Endothelial cell of umbilical vein (primary cell): ENCODE measurements around the gene RTCA. TPM values are rescaled to one million over a fixed set of nuclear protein-coding genes. Genes with fewer than 3 reads are reported as not detected.
"Not testable (repeated sequence)": the region's sequence is repeated elsewhere in the genome, so short reads cannot be mapped to it uniquely, and the experiment has no call there.

Experiments
- BruUV-seq: library from RNA; stranded (reverse); fragments of 400-500 nt; replicated peaks from 2 replicates; lab custom pipeline; 2021; lab: Mats Ljungman, UMichigan
- CTCF ChIA-PET: fragments of 300-600, 350-600 bp; sonication (Branson Sonifier 250); formaldehyde crosslinking; loops from one replicate; lab custom pipeline; 2021; ENCODE audit warnings: antibody characterized with exemption, inconsistent platforms; lab: Charles Lee
- POLR2A ChIA-PET: fragments of 300-600, 350-600 bp; sonication (Branson Sonifier 250); formaldehyde crosslinking; loops from one replicate; lab custom pipeline; 2021; ENCODE audit warnings: antibody characterized with exemption, inconsistent platforms; lab: Charles Lee
- DNase-seq: peaks from one replicate; pipeline ENCODE4 v3.0.0-alpha.2; 2011; ENCODE audit warnings: low read depth, low spot score
- FAIRE-seq: peaks from 2 replicates; lab custom pipeline; 2011; peaks lifted over from hg19 to GRCh38; lab: Jason Lieb, UNC
- H2AFZ ChIP-seq: 2 replicates; pipeline ENCODE4 v1.6.0; 2012; ENCODE audit warnings: low read depth, low read length, control low read depth, inconsistent platforms
- H3K27ac ChIP-seq: 2 replicates; pipeline ENCODE4 v1.5.1; 2011; ENCODE audit warnings: low read depth, mild to moderate bottlenecking, control low read depth, low read length, moderate library complexity; ENCODE audit not compliant: insufficient read depth
- H3K27me3 ChIP-seq, 2 experiments: 2 replicates each; pipeline versions ENCODE4 v1.6.0 to v1.6.1; 2011; ENCODE audit warnings: low read length in 2 of 2, mixed read lengths in 1 of 2; ENCODE audit not compliant: control insufficient read depth in 2 of 2, insufficient read depth in 2 of 2
- H3K36me3 ChIP-seq, 2 experiments: 2 replicates in 1 of 2; 3 replicates in 1 of 2; pipeline ENCODE4 v1.5.1; 2011; ENCODE audit warnings: low read length in 2 of 2, mild to moderate bottlenecking in 1 of 2, moderate library complexity in 1 of 2; ENCODE audit not compliant: control insufficient read depth in 2 of 2, insufficient read depth in 2 of 2; ENCODE audit errors: extremely low read depth in 1 of 2
- H3K4me1 ChIP-seq: 3 replicates; pipeline ENCODE4 v1.5.1; 2011; ENCODE audit warnings: mild to moderate bottlenecking, low read length; ENCODE audit not compliant: control insufficient read depth, insufficient read depth; ENCODE audit errors: extremely low read depth
- H3K4me2 ChIP-seq: 2 replicates; pipeline ENCODE4 v1.6.1; 2011; ENCODE audit warnings: low read length, control low read depth, mixed read lengths; ENCODE audit not compliant: insufficient read depth
- H3K4me3 ChIP-seq, 3 experiments: fragments of 200-600 bp in 1 of 3; sonication (generic), shearing (Covaris generic) in 1 of 3; replicated peaks in 1 of 3; 2 replicates each; pipeline ENCODE4 v1.5.1; 2011 to 2016; ENCODE audit warnings: control low read depth in 3 of 3, low read length in 3 of 3, mild to moderate bottlenecking in 2 of 3, inconsistent platforms in 1 of 3, low read depth in 1 of 3, moderate library complexity in 1 of 3; ENCODE audit not compliant: insufficient read depth in 1 of 3
- H3K79me2 ChIP-seq: 2 replicates; pipeline ENCODE4 v1.6.0; 2012; ENCODE audit warnings: low read length, inconsistent platforms; ENCODE audit not compliant: control insufficient read depth, insufficient read depth
- H3K9ac ChIP-seq: replicated peaks from 2 replicates; pipeline ENCODE3; 2011; ENCODE audit warnings: low read length, control low read depth; ENCODE audit not compliant: insufficient read depth; ENCODE audit errors: extremely low read depth
- H3K9me1 ChIP-seq: replicated peaks from 3 replicates; pipeline ENCODE4 v1.6.0; 2011; ENCODE audit warnings: mild to moderate bottlenecking, low read length; ENCODE audit not compliant: control insufficient read depth, insufficient read depth; ENCODE audit errors: extremely low read depth
- H3K9me3 ChIP-seq: replicated peaks from 2 replicates; pipeline ENCODE4 v1.5.1; 2012; ENCODE audit warnings: low read length, inconsistent platforms; ENCODE audit not compliant: control insufficient read depth, insufficient read depth
- H4K20me1 ChIP-seq: replicated peaks from 2 replicates; pipeline ENCODE3; 2011; ENCODE audit warnings: mild to moderate bottlenecking, low read length; ENCODE audit not compliant: control insufficient read depth, insufficient read depth; ENCODE audit errors: extremely low read depth
- CTCF ChIP-seq, 2 donors: IDR thresholded peaks; 1 replicate in 1 of 2; 2 replicates in 1 of 2; pipeline ENCODE4 v1.5.1; 2011; ENCODE audit warnings: low read length in 2 of 2, mild to moderate bottlenecking in 2 of 2, moderate library complexity in 2 of 2, control low read depth in 1 of 2, inconsistent platforms in 1 of 2, low read depth in 1 of 2; ENCODE audit not compliant: insufficient read depth in 1 of 2; ENCODE audit errors: extremely low read depth in 1 of 2
- EZH2 ChIP-seq: IDR thresholded peaks from 2 replicates; pipeline ENCODE4 v1.6.1; 2012; ENCODE audit warnings: borderline replicate concordance, low read depth, mild to moderate bottlenecking, moderate library complexity, low read length, inconsistent platforms; ENCODE audit not compliant: severe bottlenecking
- FOS ChIP-seq: IDR thresholded peaks from 2 replicates; pipeline ENCODE4 v1.6.1; 2011; ENCODE audit warnings: mild to moderate bottlenecking, low read length, moderate library complexity, borderline replicate concordance; ENCODE audit not compliant: insufficient read depth
- GATA2 ChIP-seq: IDR thresholded peaks from 2 replicates; pipeline ENCODE4 v1.7.0; 2011; ENCODE audit warnings: low read depth, mild to moderate bottlenecking, moderate library complexity, mixed read lengths, low read length; ENCODE audit not compliant: insufficient read length, insufficient read depth
- JUN ChIP-seq: IDR thresholded peaks from 2 replicates; pipeline ENCODE4 v1.6.1; 2011; ENCODE audit warnings: borderline replicate concordance, low read depth; ENCODE audit not compliant: insufficient read length, insufficient read depth
- MAX ChIP-seq: IDR thresholded peaks from 2 replicates; pipeline ENCODE4 v1.6.1; 2011; ENCODE audit not compliant: insufficient read depth, insufficient read length
- MYC ChIP-seq: IDR thresholded peaks from one replicate; pipeline ENCODE4 v1.6.1; 2011; ENCODE audit warnings: mild to moderate bottlenecking, low read depth, low read length
- POLR2A ChIP-seq: IDR thresholded peaks from 2 replicates; pipeline ENCODE4 v1.6.1; 2012; ENCODE audit warnings: low read depth, mild to moderate bottlenecking, control low read depth, low read length
- POLR2AphosphoS5 ChIP-seq: IDR thresholded peaks from 2 replicates; pipeline ENCODE4 v1.6.1; 2012; ENCODE audit warnings: low read depth, mild to moderate bottlenecking, control low read depth, low read length, moderate library complexity; ENCODE audit not compliant: insufficient read depth
- dilution Hi-C: fragments of 300-500 bp; cut with MboI; formaldehyde crosslinking; loops from one replicate; pipeline ENCODE4 v1.15.0; 2019; ENCODE audit warnings: low sequenced_read_pairs; ENCODE audit not compliant: extremely low pct_ligation_motif_present
- intact Hi-C: fragments of 100-400 bp; cut with micrococcal nuclease; formaldehyde crosslinking; loops from one replicate; pipeline ENCODE4 v1.10.0; 2022
- polyA plus RNA-seq, 4 experiments: library from polyadenylated mRNA; depleted of rRNA in 3 of 4; stranded (reverse) in 3 of 4; unstranded in 1 of 4; fragments of >200 nt; gene quantifications; 2 replicates each; pipeline versions ENCODE4 v1.2.1 to v1.2.3, GENCODE V29; 2011 to 2012; ENCODE audit warnings: missing spikeins in 1 of 4
- total RNA-seq: library from RNA; stranded (reverse); gene quantifications from 2 replicates; pipeline ENCODE4 v1.2.3, GENCODE V29; 2021

The RTCA gene
- total and polyA plus RNA-seq, 2 donors (not counting 3 experiments of a cell fraction or from before 2014, with no cell fraction given), result 20.3 to 46.6 TPM

- ChIA-PET POLR2A (no interaction called here), CTCF (no interaction called here)
- no peaks in the 10 kb centered on the region for H4K20me1 ChIP-seq
- TF ChIP-seq FOS (no peak), POLR2AphosphoS5 (no peak), JUN (no peak)
- no peak for FAIRE-seq
- no peaks in the 10 kb centered on the region for H3K27me3 ChIP-seq
- H2AFZ ChIP-seq, result no peak overlapping the region
- H3K36me3 ChIP-seq, result no peaks in the 10 kb centered on the region
- H3K4me1 ChIP-seq, result no peaks in the 10 kb centered on the region
- H3K4me2 ChIP-seq, result no peak overlapping the region
- dilution Hi-C loops, result no loop called here
- no peak overlapping the region for H3K9ac ChIP-seq
- no peaks in the 10 kb centered on the region for H3K79me2 ChIP-seq
- H3K9me3 ChIP-seq, result no peaks in the 10 kb centered on the region
- DNase-seq, result no peak
- no peak overlapping the region for H3K4me3 ChIP-seq
- H3K9me1 ChIP-seq, result no peaks in the 10 kb centered on the region
- H3K27ac ChIP-seq, result no peak overlapping the region
- no TSS peak for BruUV-seq
- intact Hi-C loops, result no loop called here
Observed at GRCh38 chr1:100332331-100332730, 66.3 kb downstream of the RTCA start.

DNA sequence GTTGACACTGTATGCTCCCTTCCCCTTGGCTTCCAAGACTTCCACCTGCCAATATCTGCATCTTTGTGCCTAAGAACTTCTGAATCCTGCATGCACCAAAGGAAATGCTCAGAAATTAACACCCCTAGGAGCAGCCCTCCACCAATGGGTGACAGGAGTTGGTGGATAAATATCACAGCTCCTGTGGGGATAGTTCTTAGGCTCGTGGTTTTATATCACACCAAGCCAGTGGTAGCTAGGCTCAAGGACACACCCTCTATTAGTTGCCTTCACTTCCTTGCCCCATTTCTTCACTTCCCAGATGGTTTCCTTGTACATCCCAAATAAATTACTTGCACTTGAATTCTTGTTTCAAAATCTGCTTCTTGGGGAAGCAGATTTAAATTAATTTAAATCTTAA lies 69.4 kb downstream of the RTCA start:
- intact Hi-C loops (no loop called here), dilution Hi-C loops (no loop called here)
- no peak overlapping the region for H2AFZ ChIP-seq
- H3K36me3 ChIP-seq, result no peaks in the 10 kb centered on the region
- ChIA-PET POLR2A (no interaction called here), CTCF (interaction anchor here (1.0 kb wide), 1 partner anchor 11 kb away, joined by 3 read pairs; no protein-coding TSS in a partner anchor)
- H4K20me1 ChIP-seq, result no peaks in the 10 kb centered on the region
- BruUV-seq, result no TSS peak
- no peaks in the 10 kb centered on the region for H3K27me3 ChIP-seq
- no peaks in the 10 kb centered on the region for H3K79me2 ChIP-seq
- H3K9ac ChIP-seq, result no peak overlapping the region
- H3K27ac ChIP-seq, result no peak overlapping the region
- H3K9me3 ChIP-seq, result no peaks in the 10 kb centered on the region
- H3K4me2 ChIP-seq, result no peak overlapping the region
- no peaks in the 10 kb centered on the region for H3K9me1 ChIP-seq
- no peak for FAIRE-seq
- H3K4me1 ChIP-seq, result no peaks in the 10 kb centered on the region
- no peak overlapping the region for H3K4me3 ChIP-seq
- DNase-seq, result no peak
- no peak for TF ChIP-seq POLR2A
- no peak for TF ChIP-seq JUN
- TF ChIP-seq POLR2AphosphoS5, result no peak
- TF ChIP-seq CTCF (IDR thresholded peaks at IDR 0.05; ENCODE audit: extremely low read depth in 1 of 2, insufficient read depth in 1 of 2, low read depth in 1 of 2, low read length in 2 of 2), result no peak
- TF ChIP-seq EZH2, result no peak
- TF ChIP-seq GATA2, result no peak
- no peak for TF ChIP-seq MYC
- no peak for TF ChIP-seq MAX
- TF ChIP-seq FOS, result no peak

DNA sequence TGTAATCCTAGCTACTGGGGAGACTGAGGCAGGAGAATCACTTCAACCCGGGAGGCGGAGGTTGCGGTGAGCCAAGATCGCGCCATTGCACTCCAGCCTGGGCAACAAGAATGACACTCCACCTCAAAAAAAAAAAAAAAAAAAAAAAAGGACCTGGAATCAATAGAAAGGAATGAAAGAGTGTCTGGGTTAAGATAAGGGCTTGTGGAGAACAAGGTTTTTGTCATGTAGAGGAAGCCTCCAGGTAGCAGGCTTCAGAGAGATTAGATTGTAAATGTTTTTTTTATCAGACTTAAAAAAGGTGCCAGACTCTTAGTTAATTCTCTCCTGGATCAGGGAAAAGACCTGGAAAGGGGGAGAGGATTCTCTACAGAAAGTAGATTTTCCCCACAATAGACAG lies 71.9 kb downstream of the RTCA start:
- POLR2A ChIA-PET, BruUV-seq: not testable (repeated sequence)

More for the DNA sequence above, 71.9 kb downstream of the RTCA start:
- H3K27ac ChIP-seq, H2AFZ ChIP-seq, H3K36me3 ChIP-seq, H3K79me2 ChIP-seq, DNase-seq, H3K9ac ChIP-seq, intact Hi-C loops, H3K27me3 ChIP-seq, H3K4me3 ChIP-seq, H3K4me1 ChIP-seq, H3K9me1 ChIP-seq, H3K9me3 ChIP-seq, FAIRE-seq, dilution Hi-C loops, H3K4me2 ChIP-seq, H4K20me1 ChIP-seq: not testable (repeated sequence)
- CTCF ChIA-PET, result interaction anchor here (0.6 to 1.9 kb wide), 3 partner anchors 9 to 23 kb away, joined by 3 to 5 read pairs (median 4); no protein-coding TSS in a partner anchor
